NAMALWA (cell line): ENCODE data around the gene CFAP100.

Experiments used
- DNase-seq: peaks from one replicate; pipeline ENCODE4 v3.0.0-alpha.2; 2015; ENCODE audit warnings: low spot score

The CFAP100 gene

GRCh38 chr3:126463521-126463920 lies 68.8 kb downstream of the CFAP100 start:
- no peak for DNase-seq

- peak; percentile 16 for DNase-seq
Observed at GRCh38 chr3:126464093-126464492, 69.4 kb downstream of the CFAP100 start.

- no peak for DNase-seq
Observed at GRCh38 chr3:126464494-126464893, 69.8 kb downstream of the CFAP100 start.

DNA sequence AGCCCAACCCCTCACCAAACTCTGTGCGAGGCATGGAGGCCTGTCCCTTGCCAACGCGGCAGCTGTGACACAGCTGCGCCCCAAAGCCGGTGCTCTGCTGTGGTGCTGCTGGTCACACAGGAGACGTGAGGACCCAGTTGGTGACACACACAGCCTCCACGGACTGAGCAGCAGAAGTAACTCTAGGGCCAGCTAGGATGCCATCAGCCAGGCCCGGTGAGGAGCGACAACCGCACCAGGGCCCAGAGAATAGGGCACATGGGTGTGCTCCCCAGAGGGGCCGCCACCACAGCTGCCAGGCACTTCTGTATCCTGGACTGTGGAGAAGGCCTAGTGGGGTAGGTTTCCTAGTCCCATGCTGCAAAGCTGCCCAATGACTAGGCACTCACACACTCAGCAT lies 70.3 kb downstream of the CFAP100 start:
- no peak for DNase-seq

GRCh38 chr3:126465928-126466544 lies 71.3 kb downstream of the CFAP100 start:
- no peak for DNase-seq

DNA sequence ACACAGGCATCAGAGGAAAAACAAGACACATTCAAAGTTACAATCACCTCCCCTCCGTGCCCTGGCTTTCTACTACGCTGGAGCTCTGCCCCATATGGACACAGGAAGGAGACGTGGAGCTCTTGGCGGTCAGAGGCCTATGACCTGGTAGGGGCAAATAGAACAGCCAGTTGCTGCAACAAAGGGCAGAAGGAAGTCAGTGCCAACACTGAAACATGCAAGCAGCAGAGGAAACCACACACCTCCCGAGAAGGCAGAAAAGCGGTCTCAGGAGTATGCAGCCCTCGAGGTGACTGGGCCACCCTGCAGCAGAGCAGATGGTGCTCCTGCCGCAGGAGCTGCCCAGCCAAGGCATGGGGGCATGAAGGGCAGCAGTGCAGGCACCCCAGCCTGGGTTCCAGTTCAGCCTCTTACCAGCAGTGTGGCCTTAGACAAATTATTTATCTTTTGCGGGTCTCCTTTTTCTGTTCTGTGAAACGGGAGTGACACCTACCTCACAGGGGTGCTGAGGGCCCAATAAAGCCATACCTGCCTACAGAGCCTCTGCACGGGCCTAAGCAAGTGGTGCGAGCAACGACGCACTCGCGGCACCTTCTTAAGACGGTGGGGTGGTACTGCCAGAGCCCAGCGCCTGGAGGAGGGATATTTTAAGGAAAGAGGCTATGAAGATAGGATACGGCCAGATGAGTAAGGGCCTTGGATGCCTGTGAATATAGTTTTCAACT lies 72.3 kb downstream of the CFAP100 start:
- DNase-seq, result no peak

GRCh38 chr3:126467611-126467955 lies 72.9 kb downstream of the CFAP100 start:
- DNase-seq, result no peak

DNA sequence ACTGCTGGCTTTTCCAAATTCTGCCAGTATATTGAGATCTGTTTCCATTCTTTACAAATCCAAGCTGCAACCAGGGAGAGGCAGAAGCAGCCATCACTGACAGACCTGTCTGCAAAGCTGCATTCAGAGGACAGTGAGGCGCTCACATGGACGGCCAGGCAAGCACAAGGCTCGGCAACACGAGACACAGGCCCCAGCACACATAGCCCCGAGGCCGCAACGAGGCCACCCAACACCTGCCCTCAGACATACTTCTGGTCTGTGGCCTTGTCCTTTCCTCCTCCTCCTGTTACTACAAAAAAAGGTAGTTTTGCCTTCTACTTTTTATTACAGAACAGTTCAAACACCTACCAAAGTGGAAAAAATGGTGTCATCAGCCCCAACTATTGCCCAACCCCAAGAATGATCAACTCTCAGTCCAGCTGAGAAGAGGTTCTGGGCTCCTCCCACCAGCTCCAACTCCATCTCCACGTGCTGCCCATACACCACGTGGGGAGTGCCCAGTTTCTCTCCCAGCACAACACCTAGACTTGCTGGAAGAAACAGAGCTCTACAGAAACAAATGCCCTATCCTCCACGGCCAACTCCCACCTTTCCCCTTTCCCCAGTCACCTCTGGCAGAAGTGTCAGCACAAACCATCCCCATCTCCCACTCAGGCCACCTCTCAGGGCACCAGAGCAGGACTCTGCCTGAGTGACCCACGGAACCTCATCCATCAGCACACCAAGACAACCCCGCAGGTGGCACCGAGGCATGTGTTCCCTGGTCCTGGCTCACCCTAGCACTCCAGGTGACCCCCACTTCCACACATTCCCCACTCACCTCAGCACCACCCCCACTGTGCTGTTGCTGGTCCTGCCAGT lies 73.6 kb downstream of the CFAP100 start:
- DNase-seq, result no peak

DNA sequence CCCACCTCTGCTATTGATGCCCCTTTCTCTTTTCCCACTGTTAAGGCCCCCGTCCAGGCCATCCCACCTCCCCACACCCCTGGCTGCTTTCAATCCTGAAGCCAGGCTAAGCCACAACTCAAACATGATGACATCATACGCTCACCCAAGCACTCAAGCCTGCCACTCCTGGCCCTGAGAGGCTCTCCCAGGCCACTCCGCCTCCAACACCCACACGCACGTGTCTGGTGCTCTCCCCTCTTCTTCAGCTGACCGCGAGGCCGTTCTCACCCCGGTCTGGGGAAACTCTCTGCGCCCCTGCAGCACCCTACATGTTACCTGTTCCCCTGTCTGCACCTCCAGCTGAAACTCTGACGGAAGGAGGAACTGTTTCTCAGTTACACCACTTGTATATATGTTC lies 74.8 kb downstream of the CFAP100 start:
- no peak for DNase-seq

GRCh38 chr3:126472277-126473006 lies 77.7 kb downstream of the CFAP100 start:
- no peak for DNase-seq

DNA sequence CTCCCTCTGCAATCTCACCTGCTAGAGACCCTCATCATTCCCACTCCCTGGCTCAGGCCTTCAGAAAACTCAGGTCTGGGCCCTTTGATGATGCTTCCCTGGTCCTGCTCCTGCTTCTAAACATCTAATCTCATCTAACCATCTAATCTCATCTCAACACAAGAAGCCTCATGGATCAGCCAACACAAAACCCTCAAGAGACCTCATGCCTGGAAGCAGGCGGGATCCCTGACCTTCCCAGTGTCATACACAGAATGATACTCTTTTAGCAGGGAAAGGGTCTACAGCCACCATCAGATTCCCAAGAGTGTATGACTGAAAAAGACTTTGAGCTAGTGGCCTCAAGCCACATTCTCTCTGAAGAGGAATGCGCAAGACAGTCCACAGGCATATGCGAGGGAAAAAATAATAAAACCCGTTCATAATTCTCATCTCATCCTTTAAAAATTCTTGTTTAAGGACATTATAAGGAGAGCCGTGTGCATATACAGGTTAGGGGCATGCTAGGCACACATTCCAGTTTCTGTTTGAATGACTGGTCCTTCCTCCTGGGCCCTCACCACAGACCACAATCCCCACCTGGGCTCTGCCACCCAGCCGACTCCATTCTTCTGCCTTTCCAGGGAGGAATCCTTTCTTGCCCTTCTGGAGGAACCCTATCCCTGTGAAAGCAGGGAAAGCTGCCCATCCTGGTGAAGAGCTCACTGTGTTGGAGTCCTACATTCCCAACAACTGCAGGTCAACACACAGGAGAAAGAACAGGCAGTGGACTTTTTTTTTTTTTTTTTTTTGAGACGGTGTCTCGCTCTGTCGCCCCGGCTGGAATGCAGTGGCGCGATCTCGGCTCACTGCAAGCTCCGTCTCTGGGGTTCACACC lies 78.8 kb downstream of the CFAP100 start:
- DNase-seq, result no peak

DNA sequence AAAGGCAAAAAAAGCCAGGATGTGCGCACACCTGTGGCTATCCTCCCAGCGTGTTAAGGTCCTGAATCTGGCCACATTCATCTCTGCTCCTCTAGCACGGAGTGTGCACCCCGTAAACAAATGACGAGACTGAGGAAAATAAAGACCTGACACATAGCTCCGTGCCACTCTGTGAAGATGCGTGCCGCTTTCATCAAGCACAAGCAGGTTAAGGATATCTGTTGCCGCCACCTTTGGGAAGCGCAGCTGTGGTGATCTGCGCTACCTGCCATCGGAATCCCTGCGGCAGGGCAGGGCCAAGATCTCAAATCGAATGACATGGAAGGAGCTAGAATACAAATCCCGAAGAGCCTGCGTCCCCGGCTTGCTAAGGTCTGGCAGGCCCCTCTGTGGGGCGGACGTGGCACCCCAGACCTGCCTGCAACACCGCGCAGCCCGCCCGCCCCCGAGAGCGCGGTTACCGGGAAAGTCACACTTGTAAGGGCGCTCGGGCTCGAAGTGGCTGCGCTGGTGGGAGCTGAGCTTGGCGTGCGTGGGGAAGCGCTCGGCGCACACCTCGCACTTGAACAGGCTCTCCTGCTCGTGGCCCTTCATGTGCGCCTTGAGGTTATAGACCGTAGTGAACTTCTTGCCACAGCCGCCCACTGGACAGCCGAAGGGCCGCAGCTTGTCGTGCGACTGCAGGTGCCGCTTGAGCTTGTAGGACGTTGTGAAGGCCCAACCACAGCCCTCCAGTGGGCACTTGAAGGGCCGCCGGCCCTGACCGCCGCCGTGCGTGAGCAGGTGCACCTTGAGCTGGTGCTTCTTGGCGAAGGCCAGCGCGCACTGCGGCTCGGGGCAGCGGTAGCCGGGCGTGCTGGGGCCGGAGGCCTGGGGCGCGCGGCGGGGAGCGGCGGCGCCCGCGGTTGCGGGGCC lies 80.0 kb downstream of the CFAP100 start:
- DNase-seq, result peak; percentile 27

GRCh38 chr3:126475413-126476114 lies 80.9 kb downstream of the CFAP100 start, which contains the start of gene ZXDC:
ZXDC (minus strand) TSS chr3:126475891; CDS start chr3:126475865, 26 bp downstream.
- peak; percentile 92 for DNase-seq

DNA sequence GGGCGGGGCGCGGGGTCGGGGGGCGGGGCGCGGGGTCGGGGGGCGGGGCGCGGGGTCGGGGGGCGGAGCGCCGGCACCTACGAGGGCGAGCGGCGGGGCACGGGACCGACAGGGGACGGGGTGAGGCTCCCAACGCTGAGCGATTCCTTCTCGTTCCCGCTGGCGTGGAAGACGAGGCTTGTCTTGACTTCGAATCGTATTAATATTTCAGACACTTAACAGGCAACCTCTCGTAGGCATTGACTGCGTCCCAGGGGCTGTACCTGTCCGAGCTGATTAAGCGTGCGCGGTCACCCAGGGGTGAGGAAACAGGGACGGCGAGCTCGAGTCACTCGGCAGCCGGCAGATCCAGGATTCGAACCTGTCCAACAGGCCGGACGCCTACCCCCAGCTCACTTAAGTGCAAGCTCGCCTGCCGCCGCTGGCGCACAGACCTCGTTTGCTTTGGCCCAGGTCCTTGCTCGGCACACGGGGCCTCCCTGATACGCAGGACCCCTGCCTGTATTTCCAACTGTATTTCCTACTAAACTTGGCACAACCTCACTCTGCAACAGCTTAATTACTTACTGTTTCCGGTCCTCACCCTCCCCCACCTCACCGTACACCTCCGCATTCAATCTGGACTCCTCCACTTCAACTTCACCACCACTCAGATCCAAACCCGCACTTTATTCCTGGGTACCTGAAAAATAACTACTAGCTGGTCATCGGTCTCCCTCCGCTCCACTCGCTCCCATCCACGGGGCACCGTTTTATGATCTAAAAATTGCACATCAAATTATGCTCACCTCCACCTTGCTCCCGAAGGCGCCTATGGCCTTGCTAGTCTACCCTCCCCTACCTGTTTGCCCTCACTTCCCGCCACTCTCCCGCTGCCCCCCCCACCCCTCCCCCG lies 81.7 kb downstream of the CFAP100 start:
- DNase-seq, result peak; percentile 48

DNA sequence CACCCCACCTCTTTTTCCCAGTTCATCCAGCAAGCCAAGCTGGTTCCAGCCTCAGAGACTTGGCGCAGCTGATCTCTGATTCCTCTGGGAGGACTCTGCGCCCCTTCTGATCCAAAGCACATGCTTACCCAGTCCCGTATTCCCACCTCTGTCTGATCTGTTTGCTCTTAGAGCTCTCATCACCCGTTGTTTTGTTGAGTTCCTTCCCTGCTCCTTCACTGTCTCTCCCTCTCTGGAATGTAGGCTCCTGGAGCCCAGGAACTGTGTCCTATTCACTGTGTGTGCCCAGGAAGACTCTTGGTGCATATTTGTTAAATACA lies 82.3 kb downstream of the CFAP100 start:
- no peak for DNase-seq

- DNase-seq, result no peak
Observed at GRCh38 chr3:126478581-126479310, 84.0 kb downstream of the CFAP100 start.

GRCh38 chr3:126479642-126480041 lies 84.9 kb downstream of the CFAP100 start:
- DNase-seq, result no peak

DNA sequence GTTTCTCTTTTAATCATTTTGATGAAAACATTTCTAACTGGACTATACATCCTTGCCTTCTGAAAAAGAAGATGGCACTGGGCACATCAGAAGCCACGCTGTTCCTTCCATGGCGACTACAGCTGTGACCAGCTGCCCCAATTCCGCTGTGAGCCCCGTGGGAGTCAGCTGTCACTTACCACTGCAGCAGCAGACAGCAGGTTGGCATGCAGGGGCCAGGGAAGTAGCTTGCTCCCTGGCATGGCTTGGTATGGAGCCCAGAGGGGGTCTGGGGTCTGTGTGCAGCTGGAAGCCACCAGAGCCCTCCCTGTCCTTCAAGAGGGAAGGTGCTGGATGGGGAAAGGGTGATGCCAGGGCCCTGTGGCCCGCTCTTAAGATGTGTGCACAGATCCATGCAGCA lies 85.5 kb downstream of the CFAP100 start:
- no peak for DNase-seq
